KMS-11 (cell line): Measurements from ENCODE around the gene SLC5A5.

Experiments
- H2AFZ ChIP-seq: fragments of 200-600 bp; sonication (generic); 2 replicates; pipeline ENCODE4 v1.6.1; 2016; ENCODE audit warnings: antibody characterized with exemption, mixed run types, low read depth
- H3K27ac ChIP-seq: fragments of 200-600 bp; sonication (generic); 2 replicates; pipeline ENCODE4 v1.6.1; 2016; ENCODE audit warnings: mild to moderate bottlenecking, mixed run types
- H3K27me3 ChIP-seq: fragments of 200-600 bp; sonication (generic); 2 replicates; pipeline ENCODE4 v1.6.1; 2017; ENCODE audit warnings: mild to moderate bottlenecking, low read depth, mixed run types, moderate library complexity; ENCODE audit not compliant: insufficient read depth
- H3K36me3 ChIP-seq: fragments of 200-600 bp; sonication (generic); 2 replicates; pipeline ENCODE4 v1.6.1; 2017; ENCODE audit warnings: mild to moderate bottlenecking, mixed run types; ENCODE audit not compliant: insufficient read depth
- H3K4me1 ChIP-seq: fragments of 200-600 bp; sonication (generic); 2 replicates; pipeline ENCODE4 v1.6.1; 2016; ENCODE audit warnings: mild to moderate bottlenecking, low read depth, mixed run types; ENCODE audit not compliant: poor library complexity, severe bottlenecking
- H3K4me2 ChIP-seq: fragments of 200-600 bp; sonication (generic); 2 replicates; pipeline ENCODE4 v1.7.0; 2016; ENCODE audit warnings: mild to moderate bottlenecking, mixed run types
- H3K4me3 ChIP-seq: fragments of 200-600 bp; sonication (generic); IDR thresholded peaks from 2 replicates; pipeline ENCODE4 v1.6.1; 2017; ENCODE audit warnings: low read depth, low read length, mixed read lengths; ENCODE audit not compliant: insufficient read depth
- H3K79me2 ChIP-seq: fragments of 200-600 bp; sonication (generic); 2 replicates; pipeline ENCODE4 v1.6.1; 2016; ENCODE audit warnings: low read depth, mixed run types; ENCODE audit not compliant: insufficient read depth
- H3K9ac ChIP-seq: fragments of 200-600 bp; sonication (generic); 2 replicates; pipeline ENCODE4 v1.6.1; 2016; ENCODE audit warnings: mild to moderate bottlenecking, mixed run types
- H4K20me1 ChIP-seq: fragments of 200-600 bp; sonication (generic); 2 replicates; pipeline ENCODE4 v1.6.1; 2016; ENCODE audit warnings: mild to moderate bottlenecking, mixed run types; ENCODE audit not compliant: insufficient read depth
- TF ChIP-seq, protein P1 (sequence below): fragments of 200-600 bp; sonication (generic); conservative IDR thresholded peaks from 2 replicates; pipeline ENCODE4 v1.6.1; 2017; ENCODE audit warnings: low read depth, mild to moderate bottlenecking, antibody characterized with exemption, low read length, moderate library complexity, mixed read lengths

SLC5A5 gene

DNA sequence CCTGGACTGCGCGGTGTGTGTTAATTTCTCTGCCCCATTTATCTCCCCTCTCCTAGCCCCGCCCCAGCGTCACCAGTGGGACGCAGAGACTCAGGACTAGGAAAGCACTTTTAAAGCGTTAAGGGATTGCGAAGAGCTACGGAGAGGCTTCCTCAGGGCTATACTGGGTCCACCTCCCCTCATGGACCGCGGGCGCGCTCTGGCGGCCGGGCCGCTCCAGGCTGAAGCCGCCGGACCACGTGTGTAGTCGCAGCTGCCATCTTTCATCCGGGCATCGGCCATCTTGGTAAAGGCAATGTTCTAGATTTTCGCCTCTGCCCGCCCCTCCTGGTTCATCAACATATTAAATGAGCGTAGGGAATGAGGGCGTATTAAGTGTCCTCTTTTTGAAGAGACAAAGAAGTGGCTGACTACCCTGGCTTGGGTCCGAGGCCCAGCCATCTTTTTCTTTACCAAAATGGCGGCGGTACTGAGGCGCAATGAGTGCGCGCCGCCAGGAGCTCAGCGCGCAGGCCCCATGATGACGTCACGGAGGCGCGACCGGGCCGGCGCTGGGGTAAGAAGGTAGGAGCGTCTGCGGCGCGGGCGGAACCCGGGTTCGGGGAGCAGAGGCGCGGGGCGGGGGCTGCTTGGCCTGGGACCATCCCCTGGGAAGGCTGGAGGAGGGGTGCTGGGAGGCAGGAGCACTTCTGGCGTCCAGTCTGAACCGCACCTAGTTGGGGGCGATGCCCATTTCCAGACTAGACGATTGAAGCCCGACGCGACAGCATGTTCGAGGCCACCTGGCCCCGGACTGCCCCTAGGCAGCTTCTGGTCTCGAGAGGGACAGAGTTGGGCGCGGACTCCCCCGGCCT is 61.0 kb downstream of the SLC5A5 start, which contains the start of gene CCDC124:
CCDC124 (plus strand) TSS at position 531 of the 854 bp plus-strand sequence. CDS start 3,406 bp downstream, outside the sequence.
- TF ChIP-seq, protein P1, sequence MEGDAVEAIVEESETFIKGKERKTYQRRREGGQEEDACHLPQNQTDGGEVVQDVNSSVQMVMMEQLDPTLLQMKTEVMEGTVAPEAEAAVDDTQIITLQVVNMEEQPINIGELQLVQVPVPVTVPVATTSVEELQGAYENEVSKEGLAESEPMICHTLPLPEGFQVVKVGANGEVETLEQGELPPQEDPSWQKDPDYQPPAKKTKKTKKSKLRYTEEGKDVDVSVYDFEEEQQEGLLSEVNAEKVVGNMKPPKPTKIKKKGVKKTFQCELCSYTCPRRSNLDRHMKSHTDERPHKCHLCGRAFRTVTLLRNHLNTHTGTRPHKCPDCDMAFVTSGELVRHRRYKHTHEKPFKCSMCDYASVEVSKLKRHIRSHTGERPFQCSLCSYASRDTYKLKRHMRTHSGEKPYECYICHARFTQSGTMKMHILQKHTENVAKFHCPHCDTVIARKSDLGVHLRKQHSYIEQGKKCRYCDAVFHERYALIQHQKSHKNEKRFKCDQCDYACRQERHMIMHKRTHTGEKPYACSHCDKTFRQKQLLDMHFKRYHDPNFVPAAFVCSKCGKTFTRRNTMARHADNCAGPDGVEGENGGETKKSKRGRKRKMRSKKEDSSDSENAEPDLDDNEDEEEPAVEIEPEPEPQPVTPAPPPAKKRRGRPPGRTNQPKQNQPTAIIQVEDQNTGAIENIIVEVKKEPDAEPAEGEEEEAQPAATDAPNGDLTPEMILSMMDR, result peak; percentile 75
- H3K27me3 ChIP-seq, result peaks cover 2% of the 10 kb centered on the region; the same call in 1 of the 2 replicates
- peak within 1 kb of the TSS; percentile 88 for H3K9ac ChIP-seq
- H3K4me3 ChIP-seq, result peak within 1 kb of the TSS; percentile 9
- H2AFZ ChIP-seq, result peak within 1 kb of the TSS; percentile 86
- H3K4me1 ChIP-seq, result peaks cover 29% of the 10 kb centered on the region
- no peaks in the 10 kb centered on the region for H4K20me1 ChIP-seq
- H3K27ac ChIP-seq, result peak within 1 kb of the TSS; percentile 82
- no peaks in the 10 kb centered on the region for H3K36me3 ChIP-seq
- no peaks in the 10 kb centered on the region; the same call in 1 of the 2 replicates for H3K79me2 ChIP-seq
- peak within 1 kb of the TSS; percentile 69 for H3K4me2 ChIP-seq

DNA sequence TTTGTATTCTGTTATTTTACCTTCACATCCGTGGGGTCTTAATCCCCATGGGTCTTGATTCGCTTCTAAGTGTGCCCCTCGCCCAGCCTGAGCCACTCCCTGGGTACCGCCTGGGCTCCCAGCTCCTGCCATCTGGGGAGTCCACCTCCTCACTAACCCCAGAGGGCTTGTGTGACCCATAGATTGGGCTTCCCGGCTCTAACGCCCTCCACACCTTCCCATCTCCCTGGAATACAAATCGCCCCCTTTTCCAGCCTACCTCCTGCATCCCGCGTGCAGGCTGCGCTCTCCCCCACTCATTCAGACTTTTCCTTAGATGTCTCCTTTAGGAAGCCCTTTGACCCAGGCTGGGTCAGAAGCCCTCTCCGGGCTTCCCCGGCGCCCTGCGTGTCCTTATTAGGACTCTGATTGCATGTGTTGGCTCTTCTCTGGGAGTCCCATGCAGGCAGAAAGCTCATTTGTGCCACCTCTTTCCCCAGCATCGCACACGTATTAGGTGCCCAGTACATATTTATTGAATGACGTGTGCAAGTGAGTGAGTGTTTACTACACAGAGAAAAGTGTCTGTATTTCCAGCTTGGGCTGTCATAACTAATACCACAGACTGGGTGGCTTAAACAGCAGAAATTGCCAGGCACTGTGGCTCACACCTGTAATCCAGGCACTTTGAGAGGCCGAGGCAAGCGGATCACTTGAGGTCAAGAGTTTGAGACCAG is 61.8 kb downstream of the SLC5A5 start:
- H3K27ac ChIP-seq, result no peak overlapping the region; the same call in 1 of the 2 replicates
- H3K4me3 ChIP-seq, result peak overlapping the region; percentile 9
- peaks cover 28% of the 10 kb centered on the region for H3K4me1 ChIP-seq
- TF ChIP-seq, protein P1, result no peak
- no peaks in the 10 kb centered on the region for H3K36me3 ChIP-seq
- H3K27me3 ChIP-seq, result no peaks in the 10 kb centered on the region
- H4K20me1 ChIP-seq, result no peaks in the 10 kb centered on the region
- H3K4me2 ChIP-seq, result peak overlapping the region; percentile 69
- H3K79me2 ChIP-seq, result no peaks in the 10 kb centered on the region; the same call in 1 of the 2 replicates
- peak overlapping the region; percentile 88 for H3K9ac ChIP-seq
- H2AFZ ChIP-seq, result peak overlapping the region; percentile 86; the same call in 1 of the 2 replicates

DNA sequence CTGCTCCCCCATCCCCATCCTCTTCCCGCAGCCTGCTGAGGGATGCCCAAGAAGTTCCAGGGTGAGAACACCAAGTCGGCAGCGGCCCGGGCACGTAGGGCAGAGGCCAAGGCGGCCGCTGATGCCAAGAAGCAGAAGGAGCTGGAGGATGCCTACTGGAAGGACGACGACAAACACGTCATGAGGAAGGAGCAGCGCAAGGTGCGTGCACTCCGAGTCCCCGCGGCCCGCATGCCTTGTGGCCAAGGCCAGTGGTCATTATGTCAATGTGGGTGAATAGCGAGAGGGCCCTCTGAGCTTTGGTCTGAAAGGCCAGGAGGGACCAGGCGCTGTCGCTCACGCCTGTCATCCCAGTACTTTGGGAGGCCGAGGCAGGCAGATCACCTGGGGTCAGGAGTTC is 64.6 kb downstream of the SLC5A5 start:
- Histone ChIP-seq H3K4me1 (peaks cover 8% of the 10 kb centered on the region), H3K4me3 (no peak overlapping the region), H3K27ac (no peak overlapping the region), H3K79me2 (no peaks in the 10 kb centered on the region; the same call in 1 of the 2 replicates), H3K36me3 (no peaks in the 10 kb centered on the region), H3K9ac (no peak overlapping the region), H2AFZ (no peak overlapping the region), H3K4me2 (no peak overlapping the region), H3K27me3 (no peaks in the 10 kb centered on the region), H4K20me1 (no peaks in the 10 kb centered on the region)
- TF ChIP-seq, protein P1, result no peak

DNA sequence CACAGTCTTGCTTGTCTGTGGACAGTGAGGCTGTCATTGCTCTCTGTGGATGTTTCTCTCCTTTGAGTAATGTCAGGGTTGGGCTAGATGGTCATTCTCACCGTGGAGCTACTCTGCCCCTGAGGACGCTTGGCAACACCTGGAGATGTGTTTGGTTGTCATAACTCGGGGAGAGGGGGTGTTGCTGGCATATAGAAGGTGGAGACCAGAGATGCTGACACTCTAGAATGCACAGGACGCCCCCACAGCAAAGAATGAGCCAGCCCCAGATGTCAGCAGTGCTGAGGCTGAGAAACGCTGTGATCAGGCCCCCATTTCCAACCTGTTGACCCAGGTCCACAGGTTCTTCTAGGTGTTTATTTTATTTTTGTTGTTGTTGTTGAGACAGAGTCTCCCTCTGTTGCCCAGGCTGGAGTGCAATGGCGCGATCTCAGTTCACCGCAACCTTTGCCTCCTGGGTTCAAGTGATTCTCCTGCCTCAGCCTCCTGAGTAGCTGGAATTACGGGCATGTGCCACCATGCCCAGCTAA is 65.7 kb downstream of the SLC5A5 start:
- Histone ChIP-seq H4K20me1 (no peaks in the 10 kb centered on the region), H3K27ac (no peak overlapping the region), H3K4me1 (no peaks in the 10 kb centered on the region), H3K79me2 (no peaks in the 10 kb centered on the region; the same call in 1 of the 2 replicates), H3K36me3 (no peaks in the 10 kb centered on the region), H3K4me3 (no peak overlapping the region), H2AFZ (no peak overlapping the region), H3K27me3 (no peaks in the 10 kb centered on the region), H3K9ac (no peak overlapping the region), H3K4me2 (no peak overlapping the region)
- TF ChIP-seq, protein P1, result no peak
